Lung (tissue), 12 donors: ENCODE measurements around the gene FADS3. TPM values are rescaled to one million over a fixed set of nuclear protein-coding genes. Genes with fewer than 3 reads are reported as not detected.

Source experiments
- ATAC-seq: fragments of 200-7000 bp; cut with Tn5 transposase; one replicate; pipeline ENCODE4 v1.9.1; 2020; ENCODE audit warnings: moderate number of reproducible peaks; ENCODE audit not compliant: insufficient read depth, low FRiP score
- DNase-seq, 3 donors: peaks; one replicate each; pipeline ENCODE4 v3.0.0-alpha.2; 2013 to 2017
- H3K27ac ChIP-seq, 2 donors: one replicate each; pipeline ENCODE4 v1.5.1; 2013; ENCODE audit warnings: mild to moderate bottlenecking in 2 of 2, moderate library complexity in 2 of 2, control low read depth in 1 of 2, inconsistent platforms in 1 of 2, low read depth in 1 of 2, low read length in 1 of 2
- H3K27me3 ChIP-seq, 3 donors: one replicate each; pipeline ENCODE4 v1.5.1; 2013; ENCODE audit warnings: low read length in 2 of 3; ENCODE audit not compliant: control insufficient read depth in 3 of 3, insufficient read depth in 3 of 3
- H3K36me3 ChIP-seq, 4 donors: one replicate each; pipeline ENCODE4 v1.5.1; 2013; ENCODE audit warnings: low read length in 4 of 4, mild to moderate bottlenecking in 1 of 4, moderate library complexity in 1 of 4; ENCODE audit not compliant: control insufficient read depth in 4 of 4, insufficient read depth in 4 of 4
- H3K4me1 ChIP-seq, 5 donors: one replicate each; pipeline ENCODE4 v1.5.1; 2013; ENCODE audit warnings: low read length in 5 of 5, mild to moderate bottlenecking in 2 of 5, moderate library complexity in 1 of 5; ENCODE audit not compliant: control insufficient read depth in 5 of 5, insufficient read depth in 5 of 5
- H3K4me3 ChIP-seq: one replicate; pipeline ENCODE4 v1.5.1; 2013; ENCODE audit warnings: mild to moderate bottlenecking, control low read depth, moderate library complexity
- H3K9ac ChIP-seq, 2 donors: one replicate each; pipeline ENCODE4 v1.5.1; 2013; ENCODE audit warnings: low read length in 2 of 2, control low read depth in 1 of 2; ENCODE audit not compliant: insufficient read depth in 1 of 2
- H3K9me3 ChIP-seq, 4 donors: one replicate each; pipeline ENCODE4 v1.5.1; 2013; ENCODE audit warnings: low read length in 3 of 4, mild to moderate bottlenecking in 1 of 4, moderate library complexity in 1 of 4; ENCODE audit not compliant: control insufficient read depth in 4 of 4, insufficient read depth in 3 of 4
- WGBS, 2 donors: extraction: QIAGEN DNeasy Blood & Tissue Kit; methylation state at CpG; one replicate each; pipeline ENCODE4 v1.1.7; 2013; 5-methylcytosine and 5-hydroxymethylcytosine counted together
- polyA plus RNA-seq, 2 donors: library from polyadenylated mRNA; stranded (reverse); fragments of 200-250 nt; gene quantifications; one replicate each; pipeline ENCODE4 v1.2.1, GENCODE V29; 2013
- total RNA-seq, 2 donors: library from RNA; depleted of rRNA in 1 of 2; stranded (reverse); fragments of >200 nt in 1 of 2; gene quantifications; one replicate each; pipeline ENCODE4 v1.2.1, GENCODE V29; 2014 to 2021
- TF ChIP-seq, protein P1 (sequence below): IDR thresholded peaks from 2 replicates; pipeline ENCODE4 v1.5.1; 2012; ENCODE audit warnings: mild to moderate bottlenecking; ENCODE audit errors: control extremely low read depth, extremely low read depth
- donor health status: control.
- donor health status: control.
- donor health status: Bipolar disorder and iron deficiency.
- donor health status: healthy.
- donor health status: DM: yes; HTN: yes; CAD: no.

The FADS3 gene
- total and polyA plus RNA-seq, 4 donors: 12.3 to 64.8 (median 54.5) TPM

GRCh38 chr11:61885784-61886580 is 5.4 kb downstream of the FADS3 start:
- Histone ChIP-seq H3K36me3 (peaks cover 0 to 3% (median 0%) of the 10 kb centered on the region in 4 donors), H3K4me1 (peaks cover 0 to 11% (median 7%) of the 10 kb centered on the region in 5 donors), H3K27ac (no peak overlapping the region), H3K27me3 (no peaks in the 10 kb centered on the region), H3K4me3 (no peak overlapping the region), H3K9ac (no peak overlapping the region), H3K9me3 (no peaks in the 10 kb centered on the region)
- WGBS, 2 donors: 95 to 96% methylated on average over 13 of the region's 13 CpGs
- no peak for DNase-seq
- TF ChIP-seq, protein P1, sequence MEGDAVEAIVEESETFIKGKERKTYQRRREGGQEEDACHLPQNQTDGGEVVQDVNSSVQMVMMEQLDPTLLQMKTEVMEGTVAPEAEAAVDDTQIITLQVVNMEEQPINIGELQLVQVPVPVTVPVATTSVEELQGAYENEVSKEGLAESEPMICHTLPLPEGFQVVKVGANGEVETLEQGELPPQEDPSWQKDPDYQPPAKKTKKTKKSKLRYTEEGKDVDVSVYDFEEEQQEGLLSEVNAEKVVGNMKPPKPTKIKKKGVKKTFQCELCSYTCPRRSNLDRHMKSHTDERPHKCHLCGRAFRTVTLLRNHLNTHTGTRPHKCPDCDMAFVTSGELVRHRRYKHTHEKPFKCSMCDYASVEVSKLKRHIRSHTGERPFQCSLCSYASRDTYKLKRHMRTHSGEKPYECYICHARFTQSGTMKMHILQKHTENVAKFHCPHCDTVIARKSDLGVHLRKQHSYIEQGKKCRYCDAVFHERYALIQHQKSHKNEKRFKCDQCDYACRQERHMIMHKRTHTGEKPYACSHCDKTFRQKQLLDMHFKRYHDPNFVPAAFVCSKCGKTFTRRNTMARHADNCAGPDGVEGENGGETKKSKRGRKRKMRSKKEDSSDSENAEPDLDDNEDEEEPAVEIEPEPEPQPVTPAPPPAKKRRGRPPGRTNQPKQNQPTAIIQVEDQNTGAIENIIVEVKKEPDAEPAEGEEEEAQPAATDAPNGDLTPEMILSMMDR: no peak
- ATAC-seq: no peak

GRCh38 chr11:61885166-61885778 is 6.1 kb downstream of the FADS3 start:
- Histone ChIP-seq H3K27me3 (no peaks in the 10 kb centered on the region), H3K9ac (no peak overlapping the region), H3K9me3 (no peaks in the 10 kb centered on the region), H3K4me3 (no peak overlapping the region), H3K4me1 (peaks cover 0 to 11% (median 0%) of the 10 kb centered on the region in 5 donors), H3K36me3 (peaks cover 0 to 3% (median 0%) of the 10 kb centered on the region in 4 donors), H3K27ac (no peak overlapping the region)
- TF ChIP-seq, protein P1: no peak
- WGBS, 2 donors: 87 to 89% methylated on average over 7 of the region's 7 CpGs
- DNase-seq: no peak
- no peak for ATAC-seq

DNA sequence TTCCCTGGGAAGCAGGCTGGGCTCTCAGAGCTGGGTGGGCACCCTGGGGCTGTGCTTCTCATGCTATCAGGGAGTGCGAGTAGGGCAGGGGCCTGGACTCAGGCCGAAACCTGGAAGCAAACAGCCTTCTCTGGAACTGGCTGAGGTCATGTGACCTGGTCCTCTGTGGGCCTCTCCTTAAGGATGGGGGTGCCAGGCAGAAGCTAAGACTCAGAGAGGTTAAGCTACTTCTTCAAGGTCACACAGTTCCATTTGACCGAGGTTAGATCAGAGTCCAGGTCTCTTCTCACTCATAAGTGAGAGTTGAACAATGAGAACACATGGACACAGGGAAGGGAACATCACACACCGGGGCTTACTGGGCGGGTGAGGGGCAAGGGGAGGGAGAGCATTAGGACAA is 7.4 kb downstream of the FADS3 start:
- no peak for ATAC-seq
- 88 to 92% methylated on average over 5 of the region's 5 CpGs for WGBS, 2 donors

More for the DNA sequence above, 7.4 kb downstream of the FADS3 start:
- no peaks in the 10 kb centered on the region for H3K27me3 ChIP-seq
- H3K4me1 ChIP-seq: peaks cover 0 to 7% (median 0%) of the 10 kb centered on the region in 5 donors
- no peak overlapping the region for H3K4me3 ChIP-seq
- no peak for DNase-seq
- H3K9me3 ChIP-seq: no peaks in the 10 kb centered on the region
- TF ChIP-seq, protein P1: no peak
- peaks cover 0 to 8% (median 2%) of the 10 kb centered on the region in 4 donors for H3K36me3 ChIP-seq
- H3K27ac ChIP-seq: no peak overlapping the region
- H3K9ac ChIP-seq: no peak overlapping the region
